GM12878 (cell line): ENCODE data around the gene COL4A1.

ENCODE experiments used
- CTCF ChIP-seq, 3 experiments: IDR thresholded peaks in 2 of 3; conservative IDR thresholded peaks in 1 of 3; 2 replicates each; pipeline ENCODE4 v1.5.1; 2011; ENCODE audit warnings: low read depth in 3 of 3, low read length in 3 of 3, mild to moderate bottlenecking in 3 of 3, control low read depth in 2 of 3, moderate library complexity in 2 of 3, inconsistent platforms in 1 of 3, mixed read lengths in 1 of 3; ENCODE audit not compliant: control insufficient read depth in 2 of 3, insufficient read depth in 1 of 3; ENCODE audit errors: extremely low read depth in 1 of 3
- SREBF1 ChIP-seq: IDR thresholded peaks from 2 replicates; pipeline ENCODE4 v1.6.1; 2012; ENCODE audit warnings: mild to moderate bottlenecking, low read length

- no peak for TF ChIP-seq CTCF (IDR thresholded peaks at IDR 0.05 in 2 of 3, conservative IDR thresholded peaks at IDR 0.05 in 1 of 3; ENCODE audit: control insufficient read depth in 2 of 3, extremely low read depth in 1 of 3, insufficient read depth in 1 of 3, low read depth in 3 of 3, low read length in 3 of 3)
- no peak for TF ChIP-seq SREBF1
Observed at GRCh38 chr13:110183910-110184309, 123.0 kb downstream of the COL4A1 start.
